SJSA1 (cell line): ENCODE data around the gene AMER2. TPM values are rescaled to one million over a fixed set of nuclear protein-coding genes. Genes with fewer than 3 reads are reported as not detected.

Source experiments
- DNase-seq, 2 experiments: peaks; one replicate each; pipeline ENCODE4 v3.0.0-alpha.2; 2015 to 2020; ENCODE audit warnings: low spot score in 2 of 2, low read depth in 1 of 2
- H3K27ac ChIP-seq: fragments of 250-450 bp; sonication (Bioruptor Pico); 2 replicates; pipeline ENCODE4 v1.5.1; 2020; ENCODE audit warnings: mild to moderate bottlenecking, moderate library complexity
- H3K27me3 ChIP-seq: fragments of 250-450 bp; sonication (Bioruptor Pico); replicated peaks from 2 replicates; pipeline ENCODE4 v1.5.1; 2020; ENCODE audit warnings: mild to moderate bottlenecking, moderate library complexity
- H3K36me3 ChIP-seq: fragments of 250-450 bp; sonication (Bioruptor Pico); 2 replicates; pipeline ENCODE4 v1.5.1; 2020; ENCODE audit warnings: mild to moderate bottlenecking
- H3K4me1 ChIP-seq: fragments of 250-450 bp; sonication (Bioruptor Pico); replicated peaks from 2 replicates; pipeline ENCODE4 v1.6.1; 2021; ENCODE audit warnings: mild to moderate bottlenecking
- H3K4me3 ChIP-seq: fragments of 250-450 bp; sonication (Bioruptor Pico); 2 replicates; pipeline ENCODE4 v1.5.1; 2020; ENCODE audit warnings: mild to moderate bottlenecking
- H3K9me3 ChIP-seq: fragments of 250-450 bp; sonication (Bioruptor Pico); replicated peaks from 2 replicates; pipeline ENCODE4 v1.5.1; 2020; ENCODE audit warnings: mild to moderate bottlenecking
- total RNA-seq: library from RNA; depleted of rRNA; stranded (reverse); fragments of >200 nt; shearing (Covaris generic); gene quantifications from 2 replicates; pipeline ENCODE4 v1.2.3, GENCODE V29; 2014

AMER2 gene
- total RNA-seq, 1 experiment from 2014 or later: not detected

DNA sequence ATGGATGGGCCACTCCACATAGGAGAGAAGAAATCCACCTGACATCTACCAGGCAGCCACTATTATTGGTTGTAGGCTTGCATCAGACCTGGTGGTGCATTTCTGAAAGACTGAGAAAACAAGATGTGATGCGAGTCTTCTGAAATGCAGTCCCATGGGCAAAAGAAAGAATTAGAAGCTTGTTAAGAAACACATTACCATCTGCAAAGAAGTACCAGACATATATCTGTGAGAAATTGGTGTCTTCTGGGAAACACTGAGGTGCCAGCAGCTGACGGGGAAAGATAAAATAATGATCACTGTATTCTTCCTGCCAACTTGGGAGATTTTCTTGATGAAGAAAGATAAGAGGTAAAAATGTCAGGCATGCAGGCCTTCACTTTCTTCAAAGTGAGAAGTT, 14.4 kb downstream of the AMER2 start:
- Histone ChIP-seq H3K4me3 (no peak overlapping the region), H3K9me3 (no peaks in the 10 kb centered on the region), H3K27ac (no peak overlapping the region), H3K4me1 (no peaks in the 10 kb centered on the region), H3K27me3 (no peaks in the 10 kb centered on the region), H3K36me3 (no peaks in the 10 kb centered on the region)
- no peak for DNase-seq

DNA sequence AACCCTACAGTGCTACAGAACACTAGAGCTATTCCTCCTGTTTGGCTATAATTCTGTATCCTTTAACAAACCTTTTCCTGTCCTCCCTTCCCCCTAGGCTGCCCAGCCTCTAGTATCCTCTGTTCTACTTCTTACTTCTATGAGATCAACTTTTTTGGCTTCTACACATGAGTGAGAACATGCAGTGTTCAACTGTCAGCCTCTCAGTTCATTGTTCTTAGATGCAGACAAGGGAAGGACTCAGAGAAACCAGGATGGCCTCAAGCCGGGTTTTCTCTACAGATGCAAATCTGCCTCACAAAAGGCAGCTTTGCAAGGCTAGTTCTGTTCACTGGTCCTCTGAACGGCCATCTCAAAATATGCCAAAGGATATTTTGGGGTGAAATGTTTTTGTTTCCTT, 18.4 kb downstream of the AMER2 start:
- Histone ChIP-seq H3K9me3 (no peaks in the 10 kb centered on the region), H3K4me3 (no peak overlapping the region), H3K4me1 (no peaks in the 10 kb centered on the region), H3K27me3 (no peaks in the 10 kb centered on the region), H3K27ac (no peak overlapping the region), H3K36me3 (no peaks in the 10 kb centered on the region)
- no peak for DNase-seq

DNA sequence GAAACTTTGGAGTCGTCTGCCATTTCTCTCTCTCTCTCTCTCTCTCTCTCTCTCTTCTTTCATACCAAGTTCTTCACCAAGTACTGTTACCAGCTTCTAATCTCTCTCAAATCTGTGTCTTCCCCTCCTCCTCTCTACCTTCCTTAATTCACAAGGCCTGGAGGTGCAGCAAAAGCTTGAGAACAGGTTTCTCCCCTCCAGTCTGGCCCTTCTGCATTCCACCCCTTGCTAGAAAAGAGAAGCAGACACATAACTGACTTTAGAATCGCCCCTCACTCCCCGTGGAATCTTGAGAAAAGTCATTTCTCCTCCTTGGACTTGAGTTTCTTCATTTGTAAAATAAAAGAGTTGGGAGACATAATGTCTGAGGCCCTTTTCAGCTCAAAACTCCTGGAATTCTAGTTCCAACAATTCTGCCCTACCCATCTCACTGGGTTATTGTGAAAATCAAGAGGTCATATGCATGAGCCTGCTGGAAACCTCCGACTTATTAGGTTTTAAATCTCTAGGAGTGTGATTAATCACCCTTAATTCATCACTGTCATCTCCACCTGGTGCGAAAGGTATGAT, 20.4 kb downstream of the AMER2 start:
- no peaks in the 10 kb centered on the region for H3K36me3 ChIP-seq
- no peak overlapping the region for H3K27ac ChIP-seq
- no peaks in the 10 kb centered on the region for H3K4me1 ChIP-seq
- H3K27me3 ChIP-seq: no peaks in the 10 kb centered on the region
- no peaks in the 10 kb centered on the region for H3K9me3 ChIP-seq
- no peak for DNase-seq
- H3K4me3 ChIP-seq: no peak overlapping the region

DNA sequence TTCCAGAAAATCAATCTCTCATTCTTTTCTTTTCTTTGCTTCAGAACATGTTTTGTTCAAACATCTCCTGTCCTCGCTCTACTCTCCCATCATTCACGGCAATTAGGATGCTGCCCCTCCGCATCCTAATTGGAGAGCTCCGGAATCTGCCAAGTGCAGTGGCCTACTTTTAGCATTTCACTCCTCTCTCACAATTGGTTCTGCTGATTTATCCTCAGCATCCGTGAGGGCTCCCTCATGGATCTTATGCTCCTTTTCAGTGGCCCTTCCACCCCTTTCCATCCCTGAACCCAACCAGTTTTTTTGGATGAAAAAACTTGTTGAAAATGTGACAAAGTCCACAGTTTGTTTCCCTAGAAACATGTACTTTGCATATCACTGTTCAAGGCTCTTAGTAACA, 22.4 kb downstream of the AMER2 start:
- Histone ChIP-seq H3K36me3 (no peaks in the 10 kb centered on the region), H3K4me3 (no peak overlapping the region), H3K27me3 (no peaks in the 10 kb centered on the region), H3K9me3 (no peaks in the 10 kb centered on the region), H3K4me1 (no peaks in the 10 kb centered on the region), H3K27ac (no peak overlapping the region)
- no peak for DNase-seq

DNA sequence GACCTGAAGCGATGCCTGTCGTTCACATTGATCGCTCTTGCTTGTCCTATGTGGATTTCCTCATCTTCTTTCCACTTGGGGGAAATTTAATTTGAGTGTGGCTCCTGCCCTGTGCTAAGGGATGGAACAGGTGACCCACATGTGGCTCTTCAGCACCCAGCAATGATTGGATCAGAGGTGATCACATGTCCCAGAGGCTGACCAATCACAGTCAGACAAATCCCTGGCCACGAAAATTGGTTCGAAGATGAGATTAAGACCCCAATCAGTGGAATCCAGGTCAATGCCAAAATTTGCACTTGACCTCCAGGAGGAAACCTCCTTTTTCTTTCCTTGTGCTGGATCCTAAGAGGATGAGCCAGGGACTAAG, 23.7 kb downstream of the AMER2 start:
- Histone ChIP-seq H3K4me1 (no peaks in the 10 kb centered on the region), H3K36me3 (no peaks in the 10 kb centered on the region), H3K27ac (no peak overlapping the region), H3K9me3 (no peaks in the 10 kb centered on the region), H3K4me3 (no peak overlapping the region), H3K27me3 (no peaks in the 10 kb centered on the region)
- no peak for DNase-seq

DNA sequence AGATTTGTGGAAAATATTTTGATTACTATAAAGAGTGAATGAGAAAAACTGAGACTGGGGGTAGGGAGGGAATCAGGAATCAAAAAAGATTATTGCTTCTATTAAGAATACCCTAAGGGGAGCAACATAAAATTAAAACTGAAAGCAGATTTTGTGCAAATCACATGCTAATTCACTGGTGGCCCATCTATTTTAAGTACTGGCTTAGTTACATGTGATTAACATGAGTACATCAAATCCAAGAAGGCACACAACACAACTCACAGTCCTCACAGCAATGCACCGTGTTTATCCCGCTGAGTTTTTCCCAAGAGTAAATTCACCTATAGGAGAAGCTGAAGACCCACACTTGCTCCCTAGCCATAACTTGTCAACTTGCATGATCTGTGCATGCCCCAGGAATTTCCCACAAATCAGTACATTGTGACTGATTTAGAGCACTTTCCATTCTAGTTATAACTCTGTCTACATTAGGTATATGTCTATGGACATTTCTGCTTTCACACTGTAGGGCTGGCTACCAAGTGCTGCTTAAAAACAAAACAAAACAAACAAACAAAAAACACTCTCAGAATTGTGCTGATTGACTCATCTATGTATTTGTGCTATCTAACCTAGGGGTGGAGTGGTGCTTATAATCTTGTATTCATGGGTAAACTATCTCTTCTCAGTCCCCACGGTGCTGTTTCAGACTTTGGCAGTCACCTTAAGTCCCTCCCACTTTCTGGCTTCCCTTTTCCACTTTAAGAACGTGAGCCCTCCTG, 24.3 kb downstream of the AMER2 start:
- DNase-seq: no peak
- no peaks in the 10 kb centered on the region for H3K36me3 ChIP-seq
- no peaks in the 10 kb centered on the region for H3K9me3 ChIP-seq
- H3K27ac ChIP-seq: no peak overlapping the region
- no peak overlapping the region for H3K4me3 ChIP-seq
- no peaks in the 10 kb centered on the region for H3K27me3 ChIP-seq
- no peaks in the 10 kb centered on the region for H3K4me1 ChIP-seq

DNA sequence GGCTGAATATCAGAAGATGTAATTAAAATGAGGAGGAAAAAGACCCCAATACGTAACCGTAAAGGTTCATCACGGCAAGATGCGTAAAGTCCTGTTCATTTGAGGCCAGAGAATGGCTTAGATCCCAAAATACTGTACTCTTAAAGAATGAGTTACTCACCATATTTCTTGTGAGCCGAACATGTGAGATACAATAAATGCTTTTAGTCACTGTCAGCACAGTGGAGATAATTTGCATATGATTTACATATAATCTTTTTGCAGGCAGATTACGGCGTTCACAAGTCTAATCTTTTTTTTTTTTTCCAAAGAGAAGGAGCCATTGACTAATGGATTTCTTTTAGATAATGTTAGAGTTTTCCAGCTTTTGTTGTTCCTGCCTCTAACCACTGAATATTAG, 28.4 kb downstream of the AMER2 start:
- no peak for DNase-seq
- Histone ChIP-seq H3K27me3 (no peaks in the 10 kb centered on the region), H3K9me3 (no peaks in the 10 kb centered on the region), H3K36me3 (no peaks in the 10 kb centered on the region), H3K4me1 (no peaks in the 10 kb centered on the region), H3K27ac (no peak overlapping the region), H3K4me3 (no peak overlapping the region)

DNA sequence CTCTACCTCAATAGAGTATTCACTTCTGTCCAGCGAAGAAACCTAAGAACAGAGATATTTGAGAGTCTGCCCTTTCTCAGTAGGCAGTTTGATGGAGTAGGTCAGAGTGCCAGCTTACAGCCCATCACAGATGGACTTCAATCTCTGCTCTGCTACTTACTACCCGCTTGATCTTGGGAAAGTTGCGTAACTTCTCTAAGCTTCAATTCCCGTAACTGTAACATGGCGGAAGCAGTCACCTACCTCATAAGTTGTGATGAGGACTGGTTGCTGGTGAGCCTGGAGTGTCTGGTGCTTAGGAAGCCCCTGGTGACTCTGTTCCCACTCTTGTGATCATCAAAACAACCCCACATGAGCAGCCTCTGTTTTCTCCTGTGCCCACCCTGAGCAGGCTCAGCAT, 31.0 kb downstream of the AMER2 start:
- Histone ChIP-seq H3K4me3 (no peak overlapping the region), H3K36me3 (no peaks in the 10 kb centered on the region), H3K9me3 (no peaks in the 10 kb centered on the region), H3K27ac (no peak overlapping the region), H3K27me3 (peaks cover 2% of the 10 kb centered on the region; the same call in 1 of the 2 replicates), H3K4me1 (no peaks in the 10 kb centered on the region)
- DNase-seq: no peak

DNA sequence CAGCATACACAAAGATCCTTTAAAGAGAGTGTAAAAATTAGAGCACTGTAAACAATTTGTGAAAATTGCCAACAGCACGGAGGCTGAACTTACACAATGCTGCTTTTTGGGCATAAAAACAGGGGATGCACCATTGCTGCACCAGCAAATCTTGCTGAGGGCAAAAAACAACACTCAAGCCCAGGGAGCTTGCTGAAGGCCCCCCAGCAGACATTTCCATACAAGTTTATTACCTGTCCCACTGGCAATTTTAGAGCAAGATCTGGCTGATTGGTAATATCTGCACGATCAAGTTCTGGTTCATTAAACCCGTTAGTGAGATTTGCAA, 34.3 kb downstream of the AMER2 start:
- Histone ChIP-seq H3K27ac (no peak overlapping the region), H3K27me3 (peaks cover 4% of the 10 kb centered on the region; the same call in 1 of the 2 replicates), H3K4me1 (no peaks in the 10 kb centered on the region), H3K4me3 (no peak overlapping the region), H3K9me3 (no peaks in the 10 kb centered on the region), H3K36me3 (no peaks in the 10 kb centered on the region)
- DNase-seq: no peak

DNA sequence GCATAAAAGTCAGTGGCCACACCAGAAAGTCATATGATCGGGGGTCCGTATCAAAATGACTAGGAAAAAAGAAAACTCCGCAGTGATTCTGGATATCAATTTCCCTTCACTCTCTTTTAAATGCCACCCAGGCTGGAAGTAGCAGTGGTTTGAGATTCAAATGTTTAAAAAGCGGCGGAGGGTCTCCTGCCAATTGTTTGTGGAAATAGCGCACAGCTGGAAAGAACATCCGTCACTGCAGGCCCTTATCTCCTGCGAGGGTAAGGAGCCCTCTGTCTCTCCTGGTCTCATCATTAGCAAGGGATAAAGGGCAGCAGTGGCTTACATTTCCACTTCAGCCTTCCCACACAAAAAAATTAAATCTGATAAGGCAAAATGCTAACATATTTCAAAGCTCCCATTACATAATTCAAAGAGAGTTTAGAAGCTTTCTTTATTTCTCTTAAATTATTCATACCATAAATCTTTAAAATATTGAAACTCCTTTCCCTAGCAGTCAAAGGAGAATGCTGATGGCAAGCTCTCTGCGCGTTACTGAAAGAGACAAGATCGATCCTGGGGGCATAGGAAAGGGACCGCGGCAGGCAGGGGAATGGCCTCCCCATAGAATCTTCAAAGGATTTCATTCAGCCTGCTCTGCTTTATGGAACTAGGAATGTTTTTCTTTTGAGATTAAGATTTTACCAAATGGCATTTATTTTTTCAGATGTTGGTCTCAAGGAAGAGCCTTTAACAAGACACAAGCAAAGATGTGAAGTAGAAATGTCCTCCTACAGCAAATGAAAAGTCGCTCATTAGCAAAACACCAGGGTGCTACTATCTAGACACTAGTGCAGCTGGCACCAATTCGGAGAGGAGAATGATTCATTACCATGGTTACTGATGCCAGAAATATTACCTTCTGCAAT, 35.0 kb downstream of the AMER2 start:
- DNase-seq: no peak
- peaks cover 4% of the 10 kb centered on the region; the same call in 1 of the 2 replicates for H3K27me3 ChIP-seq
- H3K4me3 ChIP-seq: no peak overlapping the region
- H3K9me3 ChIP-seq: no peaks in the 10 kb centered on the region
- H3K4me1 ChIP-seq: no peaks in the 10 kb centered on the region
- no peak overlapping the region for H3K27ac ChIP-seq
- no peaks in the 10 kb centered on the region for H3K36me3 ChIP-seq

DNA sequence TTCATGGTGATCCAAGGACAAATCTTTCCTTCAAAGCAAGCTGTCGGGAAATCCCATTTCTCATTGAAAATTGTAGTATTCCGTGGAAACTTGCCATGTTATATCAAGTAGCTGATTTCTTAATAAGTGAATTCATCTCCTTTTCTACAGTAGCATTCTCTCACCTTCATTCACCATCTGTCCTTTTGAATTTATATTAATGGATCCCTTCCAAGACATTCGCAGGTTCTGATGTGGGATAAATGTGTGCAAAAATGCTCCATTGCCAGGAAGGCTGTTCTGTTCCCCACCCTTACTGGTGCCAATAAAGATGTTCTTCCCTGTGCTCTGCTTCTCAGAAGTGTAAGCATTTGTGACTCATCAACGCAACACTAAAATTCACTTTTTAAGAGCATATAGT, 36.2 kb downstream of the AMER2 start:
- no peak overlapping the region for H3K4me3 ChIP-seq
- no peaks in the 10 kb centered on the region for H3K36me3 ChIP-seq
- DNase-seq: no peak
- no peaks in the 10 kb centered on the region for H3K4me1 ChIP-seq
- peaks cover 4% of the 10 kb centered on the region; the same call in 1 of the 2 replicates for H3K27me3 ChIP-seq
- H3K9me3 ChIP-seq: no peaks in the 10 kb centered on the region
- no peak overlapping the region for H3K27ac ChIP-seq

DNA sequence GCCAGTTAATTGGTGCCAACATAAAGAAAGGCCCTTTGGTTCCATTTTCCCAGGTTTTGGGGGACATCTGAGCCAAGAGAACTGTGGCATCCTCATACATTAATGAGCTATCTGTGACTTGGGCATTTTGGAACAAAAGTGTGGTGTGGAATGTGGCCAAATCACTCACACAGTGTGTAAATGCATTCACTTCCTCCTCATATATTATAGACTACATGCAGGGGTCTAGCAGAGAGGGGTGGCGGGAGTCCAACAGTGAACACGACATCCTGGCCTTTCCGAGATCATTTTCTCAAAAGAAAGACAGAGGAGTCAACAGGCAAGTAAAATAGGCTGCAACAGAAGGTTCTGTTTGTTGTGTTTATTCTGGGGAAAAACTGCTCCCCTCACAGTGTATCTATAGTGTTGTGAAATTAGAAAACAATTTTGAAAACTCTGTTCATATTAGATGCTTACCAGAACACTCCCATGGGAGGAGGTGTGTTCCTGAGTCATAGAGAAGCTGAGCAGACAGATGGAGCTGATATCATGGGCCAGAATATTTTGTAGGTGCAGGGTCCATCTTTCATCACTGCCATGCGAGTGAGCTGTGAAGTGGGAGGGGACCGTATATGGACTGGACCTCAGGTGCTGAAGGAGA, 39.2 kb downstream of the AMER2 start:
- Histone ChIP-seq H3K9me3 (no peaks in the 10 kb centered on the region), H3K27me3 (peaks cover 4% of the 10 kb centered on the region; the same call in 1 of the 2 replicates), H3K27ac (no peak overlapping the region), H3K36me3 (no peaks in the 10 kb centered on the region), H3K4me3 (no peak overlapping the region), H3K4me1 (no peaks in the 10 kb centered on the region)
- DNase-seq: no peak

DNA sequence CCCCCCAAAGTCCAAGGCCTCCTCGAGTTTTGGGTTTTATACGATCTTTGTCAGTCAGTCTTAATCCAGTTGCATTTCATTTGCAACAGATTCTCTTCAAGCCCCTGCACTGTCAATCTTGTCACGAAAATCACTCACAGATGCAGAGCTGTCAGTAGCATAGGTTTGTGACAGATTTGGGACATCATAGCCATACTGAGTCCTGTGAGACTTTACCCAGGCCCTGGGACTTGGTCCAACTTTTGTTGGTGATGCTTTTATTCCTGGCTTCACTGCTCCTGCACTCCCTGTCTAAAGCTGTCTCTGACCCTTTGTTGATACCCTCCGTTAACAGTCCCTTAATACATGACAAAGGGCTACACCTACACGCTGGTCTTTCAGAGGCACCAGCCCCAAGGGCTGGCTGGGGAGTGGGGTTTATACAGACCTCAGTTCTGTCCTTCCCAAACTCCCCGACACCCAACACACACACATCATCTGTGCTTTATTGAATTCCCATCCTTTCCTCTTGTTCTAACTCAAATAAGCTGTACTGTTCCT, 40.1 kb downstream of the AMER2 start:
- H3K27me3 ChIP-seq: peaks cover 4% of the 10 kb centered on the region; the same call in 1 of the 2 replicates
- no peaks in the 10 kb centered on the region for H3K9me3 ChIP-seq
- no peaks in the 10 kb centered on the region for H3K36me3 ChIP-seq
- H3K4me1 ChIP-seq: no peaks in the 10 kb centered on the region
- H3K4me3 ChIP-seq: no peak overlapping the region
- no peak for DNase-seq
- no peak overlapping the region for H3K27ac ChIP-seq
